NCI-H526 (cell line): ENCODE measurements around the gene MBD3L1.

Experiments used
- DNase-seq, 2 experiments: peaks; one replicate each; lab custom pipeline; 2025; lab: John Stamatoyannopoulos, UW

MBD3L1 gene

DNA sequence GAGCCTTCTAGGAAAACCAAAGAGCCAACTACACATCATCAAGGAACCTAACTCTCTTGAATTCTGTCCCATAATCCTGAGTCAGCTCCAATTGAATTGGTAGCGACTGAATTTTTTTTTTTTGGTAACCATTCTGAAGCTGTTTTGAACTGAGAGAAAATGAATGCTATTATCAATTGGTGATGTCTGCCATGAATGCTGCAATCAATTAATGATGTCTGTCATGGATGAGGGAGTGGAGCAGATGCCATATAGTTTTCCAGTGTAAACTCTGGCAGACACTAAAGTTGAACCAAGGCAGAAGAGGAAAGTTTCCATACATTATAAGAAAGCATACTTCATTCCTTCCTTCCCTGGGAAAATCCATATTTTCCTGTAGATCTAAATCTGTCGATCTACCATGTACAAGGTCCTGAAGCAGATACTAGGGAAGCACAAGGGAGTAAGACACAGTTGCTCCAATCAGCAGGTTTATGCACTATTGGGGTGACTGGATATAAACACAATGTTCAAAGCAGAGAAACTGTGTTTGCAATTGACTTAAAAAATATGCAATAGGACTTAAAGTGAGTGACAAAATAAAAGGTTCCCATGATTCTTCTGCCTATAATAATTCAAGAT lies 48.8 kb downstream of the MBD3L1 start:
- no peak for DNase-seq

- DNase-seq = no peak
Observed at GRCh38 chr19:8881512-8881911, 49.3 kb downstream of the MBD3L1 start.

- no peak for DNase-seq
Observed at GRCh38 chr19:8884416-8884815, 52.2 kb downstream of the MBD3L1 start.

DNA sequence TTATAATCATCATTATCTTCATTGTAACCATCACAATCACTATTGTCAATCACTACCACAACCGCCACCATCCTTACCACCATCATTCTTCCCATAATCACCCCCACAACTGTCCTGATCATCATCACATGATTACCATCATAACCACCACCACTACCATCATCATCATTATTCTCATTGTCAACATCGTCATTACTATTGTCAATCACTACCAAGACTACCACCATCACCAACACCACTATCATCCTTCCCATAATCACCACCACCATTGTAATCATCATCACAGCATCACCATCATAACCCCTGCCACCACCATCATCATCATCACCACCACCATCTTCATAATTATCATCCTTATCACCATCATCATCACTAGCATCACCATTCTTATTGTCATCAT lies 55.2 kb downstream of the MBD3L1 start:
- no peak for DNase-seq

DNA sequence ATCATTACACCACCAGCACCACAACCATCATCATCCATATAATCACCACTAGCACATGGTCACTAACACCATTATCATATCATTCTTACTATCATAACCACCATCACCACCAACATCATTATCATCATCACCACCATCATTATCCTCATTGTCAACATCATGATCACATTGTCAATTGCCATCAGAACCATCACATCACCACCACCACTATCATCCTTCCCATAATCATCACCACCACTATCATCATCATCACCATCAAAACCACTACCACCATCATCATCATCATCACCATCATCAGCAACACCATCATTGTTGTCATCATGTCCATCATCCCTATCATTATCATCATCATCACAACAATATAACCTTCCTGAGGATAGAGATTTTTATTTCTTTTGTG lies 58.1 kb downstream of the MBD3L1 start:
- no peak for DNase-seq
